Measurements from ENCODE around the gene SLC8A2.

SLC8A2 gene

GRCh38 chr19:47465957-47466356 is 5.7 kb downstream of the SLC8A2 start:
- CTCF ChIA-PET, result no interaction called here
- no peak for TF ChIP-seq FOXM1 (IDR thresholded peaks at IDR 0.05; ENCODE audit: borderline replicate concordance)
- TF ChIP-seq PKNOX1 (IDR thresholded peaks at IDR 0.05), result no peak
- TF ChIP-seq NFRKB (IDR thresholded peaks at IDR 0.05), result no peak
- no peak for TF ChIP-seq HDGF (IDR thresholded peaks at IDR 0.05; ENCODE audit: borderline replicate concordance)
- TF ChIP-seq SP1 (IDR thresholded peaks at IDR 0.05), result no peak
- TF ChIP-seq ELF4 (IDR thresholded peaks at IDR 0.05), result no peak
- TF ChIP-seq ARNT (IDR thresholded peaks at IDR 0.05), result no peak
- no peak for TF ChIP-seq BHLHE40 (IDR thresholded peaks at IDR 0.05; ENCODE audit: borderline replicate concordance)
- TF ChIP-seq TARDBP (IDR thresholded peaks at IDR 0.05), result no peak
- no peak for TF ChIP-seq FOXK2 (IDR thresholded peaks at IDR 0.05)
- TF ChIP-seq FOXA1 (IDR thresholded peaks at IDR 0.05), result no peak
- no peak for TF ChIP-seq SUZ12 (IDR thresholded peaks at IDR 0.05)
- TF ChIP-seq L3MBTL2 (conservative IDR thresholded peaks at IDR 0.05), result no peak
- no peak for TF ChIP-seq ZNF384 (IDR thresholded peaks at IDR 0.05)
- TF ChIP-seq LEF1 (IDR thresholded peaks at IDR 0.05; ENCODE audit: borderline replicate concordance), result no peak
- TF ChIP-seq CTBP1 (IDR thresholded peaks at IDR 0.05; ENCODE audit: borderline replicate concordance), result no peak
- no peak for DNase-seq (ENCODE audit: extremely low spot score)
- POLR2A ChIA-PET, result no interaction called here

GRCh38 chr19:47464675-47465419 is 6.8 kb downstream of the SLC8A2 start:
- no peak for DNase-seq (ENCODE audit: extremely low spot score)
- ChIA-PET CTCF (no interaction called here), POLR2A (no interaction called here)
- TF ChIP-seq FOXA1 (IDR thresholded peaks at IDR 0.05) (no peak), ARNT (IDR thresholded peaks at IDR 0.05) (no peak), SUZ12 (IDR thresholded peaks at IDR 0.05) (no peak), LEF1 (IDR thresholded peaks at IDR 0.05; ENCODE audit: borderline replicate concordance) (no peak), SP1 (IDR thresholded peaks at IDR 0.05) (no peak), ELF4 (IDR thresholded peaks at IDR 0.05) (no peak), ZNF384 (IDR thresholded peaks at IDR 0.05) (no peak), FOXK2 (IDR thresholded peaks at IDR 0.05) (no peak), HDGF (IDR thresholded peaks at IDR 0.05; ENCODE audit: borderline replicate concordance) (no peak), PKNOX1 (IDR thresholded peaks at IDR 0.05) (no peak)

GRCh38 chr19:47461876-47462275 is 9.8 kb downstream of the SLC8A2 start:
- ChIA-PET POLR2A (no interaction called here), CTCF (no interaction called here)
- no peak for TF ChIP-seq BHLHE40 (IDR thresholded peaks at IDR 0.05; ENCODE audit: borderline replicate concordance)
- TF ChIP-seq TARDBP (IDR thresholded peaks at IDR 0.05), result no peak
- TF ChIP-seq SP1 (IDR thresholded peaks at IDR 0.05), result no peak
- no peak for TF ChIP-seq FOXK2 (IDR thresholded peaks at IDR 0.05)
- TF ChIP-seq FOXA1 (IDR thresholded peaks at IDR 0.05), result no peak
- DNase-seq (ENCODE audit: extremely low spot score), result no peak

- POLR2A ChIA-PET, result no interaction called here
- no peak for TF ChIP-seq CTBP1 (IDR thresholded peaks at IDR 0.05; ENCODE audit: borderline replicate concordance)
- no peak for TF ChIP-seq FOXA1 (IDR thresholded peaks at IDR 0.05)
- TF ChIP-seq ELF4 (IDR thresholded peaks at IDR 0.05), result no peak
- TF ChIP-seq ARNT (IDR thresholded peaks at IDR 0.05), result no peak
- TF ChIP-seq L3MBTL2 (conservative IDR thresholded peaks at IDR 0.05), result no peak
- CTCF ChIA-PET, result no interaction called here
- no peak for DNase-seq (ENCODE audit: extremely low spot score)
These were observed 12.2 kb downstream of the SLC8A2 start for GRCh38 chr19:47459477-47459876.

GRCh38 chr19:47458672-47459071 is 13.0 kb downstream of the SLC8A2 start:
- ChIA-PET POLR2A (no interaction called here), CTCF (no interaction called here)
- DNase-seq (ENCODE audit: extremely low spot score), result no peak
- TF ChIP-seq FOXM1 (IDR thresholded peaks at IDR 0.05; ENCODE audit: borderline replicate concordance), result no peak
- no peak for TF ChIP-seq ZNF384 (IDR thresholded peaks at IDR 0.05)
- no peak for TF ChIP-seq FOXK2 (IDR thresholded peaks at IDR 0.05)
- no peak for TF ChIP-seq BHLHE40 (IDR thresholded peaks at IDR 0.05; ENCODE audit: borderline replicate concordance)
- no peak for TF ChIP-seq HDGF (IDR thresholded peaks at IDR 0.05; ENCODE audit: borderline replicate concordance)
- no peak for TF ChIP-seq SP1 (IDR thresholded peaks at IDR 0.05)
- TF ChIP-seq LEF1 (IDR thresholded peaks at IDR 0.05; ENCODE audit: borderline replicate concordance), result no peak
- no peak for TF ChIP-seq NFRKB (IDR thresholded peaks at IDR 0.05)
- no peak for TF ChIP-seq SUZ12 (IDR thresholded peaks at IDR 0.05)
- no peak for TF ChIP-seq ARNT (IDR thresholded peaks at IDR 0.05)
- no peak for TF ChIP-seq TARDBP (IDR thresholded peaks at IDR 0.05)
- TF ChIP-seq ELF4 (IDR thresholded peaks at IDR 0.05), result no peak

- ChIA-PET CTCF (no interaction called here), POLR2A (no interaction called here)
- TF ChIP-seq TARDBP (IDR thresholded peaks at IDR 0.05) (no peak), NFRKB (IDR thresholded peaks at IDR 0.05) (no peak), SP1 (IDR thresholded peaks at IDR 0.05) (no peak), LEF1 (IDR thresholded peaks at IDR 0.05; ENCODE audit: borderline replicate concordance) (no peak), PKNOX1 (IDR thresholded peaks at IDR 0.05) (no peak), L3MBTL2 (conservative IDR thresholded peaks at IDR 0.05) (no peak), ARNT (IDR thresholded peaks at IDR 0.05) (no peak), CTBP1 (IDR thresholded peaks at IDR 0.05; ENCODE audit: borderline replicate concordance) (no peak), SUZ12 (IDR thresholded peaks at IDR 0.05) (no peak), ZNF384 (IDR thresholded peaks at IDR 0.05) (no peak), FOXA1 (IDR thresholded peaks at IDR 0.05) (no peak), ELF4 (IDR thresholded peaks at IDR 0.05) (no peak), FOXM1 (IDR thresholded peaks at IDR 0.05; ENCODE audit: borderline replicate concordance) (no peak), FOXK2 (IDR thresholded peaks at IDR 0.05) (no peak)
- DNase-seq (ENCODE audit: extremely low spot score), result no peak
These were observed 14.8 kb downstream of the SLC8A2 start for GRCh38 chr19:47456721-47457474.

Measured in HEK293T (cell line).